TTC549 (cell line): Measurements from ENCODE around the gene TMEM141.
"Not testable (repeated sequence)": the region's sequence is repeated elsewhere in the genome, so short reads cannot be mapped to it uniquely, and the experiment has no call there.

Experiments
- FAIRE-seq: peaks from 2 replicates; lab custom pipeline; 2012; peaks lifted over from hg19 to GRCh38; lab: Jason Lieb, UNC

The TMEM141 gene

GRCh38 chr9:136794281-136794999 lies 3.3 kb downstream of the TMEM141 start:
- FAIRE-seq: no peak

GRCh38 chr9:136795000-136795348 lies 3.8 kb downstream of the TMEM141 start:
- FAIRE-seq: no peak

DNA sequence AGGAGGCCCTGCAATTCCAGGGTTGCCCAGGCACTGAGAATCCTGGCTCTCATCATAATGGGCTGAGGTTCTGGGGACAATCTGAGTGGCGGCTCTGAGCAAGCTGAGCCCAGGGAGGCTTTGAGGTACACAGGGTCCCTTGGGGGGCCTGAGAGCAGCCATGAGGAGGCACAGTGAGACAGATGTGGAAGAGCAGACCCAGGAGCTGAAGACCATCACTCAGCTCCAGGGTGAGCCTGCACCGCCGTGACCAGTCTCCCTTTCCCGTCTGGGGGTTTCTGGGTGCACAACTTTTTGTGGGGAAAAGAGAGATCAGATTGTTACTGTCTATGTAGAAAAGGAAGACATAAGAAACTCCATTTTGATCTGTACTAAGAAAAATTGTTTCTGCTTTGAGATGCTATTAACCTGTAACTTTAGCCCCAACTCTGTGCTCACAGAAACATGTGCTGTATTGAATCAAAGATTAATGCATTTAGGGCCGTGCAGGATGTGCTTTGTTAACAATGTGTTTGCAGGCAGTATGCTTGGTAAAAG lies 5.2 kb downstream of the TMEM141 start, which contains the start of gene CCDC183:
TSS of gene CCDC183 (plus strand) at position 101 of the 537 bp plus-strand sequence. CDS start at position 161, 60 bp downstream.
- no peak for FAIRE-seq

DNA sequence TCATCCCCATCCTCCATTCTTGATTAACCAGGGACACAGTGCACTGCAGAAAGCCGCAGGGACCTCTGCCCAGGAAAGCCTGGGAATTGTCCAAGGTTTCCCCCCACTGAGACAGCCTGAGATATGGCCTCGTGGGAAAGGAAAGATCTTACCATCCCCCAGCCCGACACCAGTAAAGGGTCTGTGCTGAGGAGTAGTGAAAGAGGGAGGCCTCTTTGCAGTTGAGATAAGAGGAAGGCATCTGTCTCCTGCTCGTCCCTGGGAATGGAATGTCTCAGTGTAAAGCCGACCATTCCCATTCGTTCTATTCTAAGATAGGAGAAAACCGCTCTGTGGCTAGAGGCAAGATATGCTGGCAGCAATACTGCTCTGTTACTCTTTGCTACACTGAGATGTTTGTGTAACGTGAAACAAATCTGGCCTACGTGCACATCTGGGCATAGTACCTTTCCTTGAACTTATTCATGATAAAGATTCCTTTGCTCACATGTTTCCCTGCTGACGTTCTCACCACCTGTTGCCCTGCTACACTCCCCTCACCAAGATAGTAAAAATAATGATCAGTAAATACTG lies 5.7 kb downstream of the TMEM141 start:
- FAIRE-seq: not testable (repeated sequence)

- no peak for FAIRE-seq
Observed at GRCh38 chr9:136798708-136799078, 7.5 kb downstream of the TMEM141 start.

- no peak for FAIRE-seq
Observed at GRCh38 chr9:136799079-136799853, 8.1 kb downstream of the TMEM141 start.

- FAIRE-seq: no peak
Observed at GRCh38 chr9:136799854-136800657, 8.9 kb downstream of the TMEM141 start.

DNA sequence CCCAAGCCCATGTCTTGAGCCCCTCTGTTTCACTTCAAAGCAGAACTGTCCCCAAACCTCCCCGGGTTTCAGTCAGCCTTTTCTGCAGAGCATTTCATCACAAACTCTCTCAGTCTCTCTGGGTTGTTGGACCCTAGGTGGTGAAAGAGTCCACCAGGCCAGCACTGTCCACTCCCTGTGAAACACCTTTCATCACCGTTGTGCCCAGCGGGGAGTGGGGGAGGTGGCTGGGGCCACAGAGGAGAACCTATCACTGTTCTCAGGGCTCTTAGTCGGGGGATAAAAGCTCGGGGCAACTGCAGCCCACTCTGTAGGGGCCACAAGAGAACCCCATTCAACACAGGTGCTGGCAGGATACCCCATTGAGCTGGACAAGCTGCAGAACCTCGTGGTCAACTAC lies 11.2 kb downstream of the TMEM141 start:
- FAIRE-seq: no peak

GRCh38 chr9:136803009-136803550 lies 11.9 kb downstream of the TMEM141 start:
- not testable (repeated sequence) for FAIRE-seq

GRCh38 chr9:136803551-136804508 lies 12.7 kb downstream of the TMEM141 start:
- FAIRE-seq: no peak

GRCh38 chr9:136804509-136805206 lies 13.5 kb downstream of the TMEM141 start:
- FAIRE-seq: no peak

DNA sequence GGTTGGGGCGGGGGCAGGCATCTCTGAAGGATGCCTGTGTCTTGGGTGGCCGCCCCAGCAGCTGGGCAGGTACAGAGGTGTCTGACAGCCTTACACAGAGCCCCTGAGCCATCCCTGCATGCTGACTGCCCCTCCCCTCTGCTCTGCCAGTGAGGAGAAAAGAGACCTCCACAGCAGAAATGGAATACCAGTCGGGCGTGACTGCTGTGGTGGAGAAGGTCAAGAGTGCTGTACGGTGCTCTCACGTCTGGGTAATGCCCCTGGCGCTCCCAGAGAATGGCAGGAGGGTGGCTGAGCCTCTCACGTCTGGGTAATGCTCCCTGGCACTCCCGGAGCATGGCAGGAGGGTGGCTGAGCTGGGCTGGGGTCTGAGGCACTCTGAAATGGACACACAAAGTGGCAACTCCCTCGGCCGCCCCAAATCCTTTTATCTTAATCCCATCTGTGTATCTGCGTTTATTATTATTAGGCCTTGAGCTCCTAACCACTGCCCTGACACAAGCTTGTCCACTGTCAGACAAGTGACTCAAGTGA lies 14.1 kb downstream of the TMEM141 start:
- no peak for FAIRE-seq

- FAIRE-seq: no peak
Observed at GRCh38 chr9:136806067-136806466, 14.9 kb downstream of the TMEM141 start.

DNA sequence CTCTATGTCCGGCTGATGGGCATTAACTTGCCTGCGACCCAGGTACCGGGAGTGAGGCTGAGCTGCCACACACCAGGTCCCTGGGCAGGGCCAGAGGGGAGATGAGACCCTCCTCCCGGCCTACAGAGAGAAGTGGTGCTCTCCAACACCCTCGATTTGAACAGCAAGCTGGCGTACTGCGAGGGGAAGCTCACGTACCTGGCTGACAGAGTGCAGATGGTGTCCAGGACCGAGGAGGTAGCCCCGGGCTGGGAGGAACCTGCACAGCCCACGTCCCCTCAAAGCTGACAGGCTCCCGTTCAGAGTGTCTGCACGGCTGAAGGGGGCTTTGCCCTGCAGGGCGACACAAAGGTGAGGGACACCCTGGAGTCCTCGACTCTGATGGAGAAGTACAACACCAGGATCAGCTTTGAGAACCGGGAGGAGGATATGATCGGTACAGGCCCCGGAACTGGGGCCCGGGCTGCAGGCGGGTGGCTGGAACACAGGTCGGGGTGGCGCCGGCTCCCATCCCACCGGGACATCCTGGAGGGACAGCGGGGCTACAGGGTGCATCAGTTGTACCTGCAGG lies 15.6 kb downstream of the TMEM141 start:
- no peak for FAIRE-seq

- no peak for FAIRE-seq
Observed at GRCh38 chr9:136807281-136808074, 16.3 kb downstream of the TMEM141 start, which contains the start of gene RABL6. Gene RABL6, plus strand, starts transcription at chr9:136807948. Its CDS starts 249 bp downstream, at chr9:136808197.

DNA sequence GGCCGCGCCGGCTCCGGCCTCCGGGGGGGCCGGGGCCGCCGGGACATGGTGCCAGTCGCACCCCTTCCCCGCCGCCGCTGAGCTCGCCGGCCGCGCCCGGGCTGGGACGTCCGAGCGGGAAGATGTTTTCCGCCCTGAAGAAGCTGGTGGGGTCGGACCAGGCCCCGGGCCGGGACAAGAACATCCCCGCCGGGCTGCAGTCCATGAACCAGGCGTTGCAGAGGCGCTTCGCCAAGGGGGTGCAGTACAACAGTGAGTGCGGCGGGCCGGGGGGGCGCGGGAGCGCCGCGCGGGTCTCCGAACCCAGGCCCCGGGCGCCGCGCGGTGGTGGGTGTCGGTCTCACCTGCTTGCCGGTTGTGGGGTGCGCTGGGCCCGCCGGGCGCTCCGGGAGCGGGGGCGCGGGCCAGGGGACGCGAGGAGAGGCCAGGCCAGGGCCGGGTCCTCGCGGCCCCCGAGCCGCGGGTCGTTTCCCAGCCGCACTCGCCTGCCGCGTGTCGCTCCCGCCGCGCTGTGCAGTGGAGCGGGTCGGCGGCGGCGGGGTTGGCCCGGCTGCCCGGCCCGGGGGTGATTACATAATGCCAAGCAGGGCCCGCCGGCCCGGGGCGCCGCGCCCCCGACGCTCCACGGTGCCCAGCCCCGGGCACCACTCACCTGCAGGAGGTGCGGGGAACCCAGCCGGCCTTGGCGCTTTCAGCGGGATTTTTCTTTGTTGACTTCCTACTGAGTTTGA lies 17.1 kb downstream of the TMEM141 start:
- FAIRE-seq: no peak

DNA sequence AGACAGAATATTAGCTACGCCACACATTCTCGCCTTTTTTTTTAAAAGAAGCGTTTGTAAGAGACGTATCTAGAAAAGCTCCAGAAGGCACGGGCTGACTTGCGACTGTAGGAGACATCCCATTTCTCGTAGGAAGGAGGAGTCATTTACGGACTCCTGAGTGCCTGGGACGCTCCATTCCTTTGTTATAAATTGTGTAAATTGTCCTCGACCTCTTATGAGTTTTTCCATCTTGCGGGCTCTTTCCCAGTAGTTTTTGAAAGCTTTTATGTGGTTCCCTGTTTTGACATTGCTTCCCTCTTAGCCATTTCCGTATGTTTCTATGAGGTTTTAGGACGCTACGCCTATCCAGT lies 17.6 kb downstream of the TMEM141 start:
- FAIRE-seq: no peak
